ENCODE measurements around the gene ST8SIA3.

ST8SIA3 gene

GRCh38 chr18:57352271-57352701 lies at the start of gene ST8SIA3:
TSS of gene ST8SIA3 (plus strand) at chr18:57352557. CDS start at chr18:57352847, 290 bp downstream.
- DNase-seq (ENCODE audit: low read depth in 2 of 2): no peak

GRCh38 chr18:57311472-57311871 lies 40.9 kb upstream of the ST8SIA3 start:
- DNase-seq (ENCODE audit: low read depth in 2 of 2): no peak

- DNase-seq (ENCODE audit: low read depth in 2 of 2): no peak
Observed at GRCh38 chr18:57312346-57313144, 39.8 kb upstream of the ST8SIA3 start.

GRCh38 chr18:57320603-57321002 lies 31.8 kb upstream of the ST8SIA3 start:
- no peak for DNase-seq (ENCODE audit: low read depth in 2 of 2)

- no peak for DNase-seq (ENCODE audit: low read depth in 2 of 2)
Observed at GRCh38 chr18:57325491-57326166, 26.7 kb upstream of the ST8SIA3 start.

- DNase-seq (ENCODE audit: low read depth in 2 of 2): no peak
Observed at GRCh38 chr18:57326718-57327323, 25.5 kb upstream of the ST8SIA3 start.

GRCh38 chr18:57328665-57329064 lies 23.7 kb upstream of the ST8SIA3 start:
- DNase-seq (ENCODE audit: low read depth in 2 of 2): no peak

- DNase-seq (ENCODE audit: low read depth in 2 of 2): no peak
Observed at GRCh38 chr18:57329856-57330255, 22.5 kb upstream of the ST8SIA3 start.

GRCh38 chr18:57331718-57332117 lies 20.6 kb upstream of the ST8SIA3 start:
- DNase-seq (ENCODE audit: low read depth in 2 of 2): no peak

- DNase-seq (ENCODE audit: low read depth in 2 of 2): no peak
Observed at GRCh38 chr18:57333940-57334339, 18.4 kb upstream of the ST8SIA3 start.

- no peak for DNase-seq (ENCODE audit: low read depth in 2 of 2)
Observed at GRCh38 chr18:57334383-57334782, 18.0 kb upstream of the ST8SIA3 start.

- DNase-seq (ENCODE audit: low read depth in 2 of 2): no peak
Observed at GRCh38 chr18:57336343-57336742, 16.0 kb upstream of the ST8SIA3 start.

- no peak for DNase-seq (ENCODE audit: low read depth in 2 of 2)
Observed at GRCh38 chr18:57337890-57338289, 14.5 kb upstream of the ST8SIA3 start.

GRCh38 chr18:57343833-57344232 lies 8.5 kb upstream of the ST8SIA3 start:
- no peak for DNase-seq (ENCODE audit: low read depth in 2 of 2)

GRCh38 chr18:57346876-57347275 lies 5.5 kb upstream of the ST8SIA3 start:
- DNase-seq (ENCODE audit: low read depth in 2 of 2): no peak

- DNase-seq (ENCODE audit: low read depth in 2 of 2): no peak
Observed at GRCh38 chr18:57347784-57348183, 4.6 kb upstream of the ST8SIA3 start.

GRCh38 chr18:57352761-57353136 lies 392 bp downstream of the ST8SIA3 start:
- DNase-seq (ENCODE audit: low read depth in 2 of 2): no peak

GRCh38 chr18:57353137-57353939 lies 981 bp downstream of the ST8SIA3 start:
- no peak for DNase-seq (ENCODE audit: low read depth in 2 of 2)

- no peak for DNase-seq (ENCODE audit: low read depth in 2 of 2)
Observed at GRCh38 chr18:57353940-57354461, 1.6 kb downstream of the ST8SIA3 start.

- DNase-seq (ENCODE audit: low read depth in 2 of 2): no peak
Observed at GRCh38 chr18:57359433-57359832, 7.1 kb downstream of the ST8SIA3 start.

GRCh38 chr18:57362714-57363113 lies 10.4 kb downstream of the ST8SIA3 start:
- no peak for DNase-seq (ENCODE audit: low read depth in 2 of 2)

GRCh38 chr18:57364460-57364859 lies 12.1 kb downstream of the ST8SIA3 start:
- no peak for DNase-seq (ENCODE audit: low read depth in 2 of 2)

All from stimulated activated CD4-positive, alpha-beta T cell treated with anti-CD3 and anti-CD28 coated beads, Interleukin-1b, Interleukin-23, amount 100 ng/mL, for 1 hour (primary cell).